BE2C (cell line): ENCODE results near the gene UGT1A10.

Experiments used
- DNase-seq: peaks from one replicate; pipeline ENCODE4 v3.0.0-alpha.2; 2020
- H3K27me3 ChIP-seq: fragments of 250-450 bp; sonication (Bioruptor Pico); 2 replicates; pipeline ENCODE4 v1.5.1; 2020; ENCODE audit warnings: mild to moderate bottlenecking
- H3K36me3 ChIP-seq: fragments of 250-450 bp; sonication (Bioruptor Pico); 2 replicates; pipeline ENCODE4 v1.5.1; 2020; ENCODE audit warnings: mild to moderate bottlenecking
- H3K4me1 ChIP-seq: fragments of 250-450 bp; sonication (Bioruptor Pico); 2 replicates; pipeline ENCODE4 v1.5.1; 2020
- H3K4me3 ChIP-seq: 2 replicates; pipeline ENCODE4 v1.5.1; 2011; ENCODE audit warnings: low read depth, low read length
- H3K9me3 ChIP-seq: fragments of 250-450 bp; sonication (Bioruptor Pico); 2 replicates; pipeline ENCODE4 v1.5.1; 2020
- CTCF ChIP-seq: IDR thresholded peaks from 2 replicates; pipeline ENCODE4 v1.5.1; 2012; ENCODE audit warnings: mild to moderate bottlenecking, low read depth, low read length

UGT1A10 gene

GRCh38 chr2:233780771-233781170 is 144.5 kb downstream of the UGT1A10 start:
- Histone ChIP-seq H3K9me3 (no peaks in the 10 kb centered on the region), H3K27me3 (no peaks in the 10 kb centered on the region; the same call in 1 of the 2 replicates), H3K4me3 (no peak overlapping the region), H3K36me3 (no peaks in the 10 kb centered on the region), H3K4me1 (no peaks in the 10 kb centered on the region)
- TF ChIP-seq CTCF, result no peak
- no peak for DNase-seq

- DNase-seq, result no peak
- TF ChIP-seq CTCF, result no peak
- no peaks in the 10 kb centered on the region for H3K36me3 ChIP-seq
- H3K27me3 ChIP-seq, result no peaks in the 10 kb centered on the region
- no peak overlapping the region for H3K4me3 ChIP-seq
- no peaks in the 10 kb centered on the region for H3K4me1 ChIP-seq
- H3K9me3 ChIP-seq, result no peaks in the 10 kb centered on the region
These were observed 153.3 kb downstream of the UGT1A10 start for GRCh38 chr2:233789554-233789953.

GRCh38 chr2:233791151-233791882 is 155.1 kb downstream of the UGT1A10 start:
- TF ChIP-seq CTCF, result no peak
- DNase-seq, result no peak

GRCh38 chr2:233791883-233792329 is 155.7 kb downstream of the UGT1A10 start:
- DNase-seq, result no peak
- no peaks in the 10 kb centered on the region for H3K4me1 ChIP-seq
- no peak for TF ChIP-seq CTCF

More at GRCh38 chr2:233791151-233791882, 155.1 kb downstream of the UGT1A10 start:
- no peaks in the 10 kb centered on the region for H3K36me3 ChIP-seq
- no peaks in the 10 kb centered on the region for H3K9me3 ChIP-seq
- no peaks in the 10 kb centered on the region for H3K4me1 ChIP-seq
- H3K4me3 ChIP-seq, result no peak overlapping the region
- H3K27me3 ChIP-seq, result no peaks in the 10 kb centered on the region

GRCh38 chr2:233792720-233793119 is 156.5 kb downstream of the UGT1A10 start:
- no peak for DNase-seq
- no peaks in the 10 kb centered on the region for H3K4me1 ChIP-seq
- H3K9me3 ChIP-seq, result no peaks in the 10 kb centered on the region
- no peaks in the 10 kb centered on the region for H3K36me3 ChIP-seq
- H3K4me3 ChIP-seq, result no peak overlapping the region
- TF ChIP-seq CTCF, result no peak
- no peaks in the 10 kb centered on the region for H3K27me3 ChIP-seq

More at GRCh38 chr2:233791883-233792329, 155.7 kb downstream of the UGT1A10 start:
- no peaks in the 10 kb centered on the region for H3K27me3 ChIP-seq
- H3K36me3 ChIP-seq, result no peaks in the 10 kb centered on the region
- no peaks in the 10 kb centered on the region for H3K9me3 ChIP-seq
- no peak overlapping the region for H3K4me3 ChIP-seq

GRCh38 chr2:233793465-233794127 is 157.3 kb downstream of the UGT1A10 start:
- no peaks in the 10 kb centered on the region for H3K36me3 ChIP-seq
- H3K4me1 ChIP-seq, result no peaks in the 10 kb centered on the region
- H3K27me3 ChIP-seq, result no peaks in the 10 kb centered on the region
- no peak for TF ChIP-seq CTCF
- no peak for DNase-seq
- H3K9me3 ChIP-seq, result no peaks in the 10 kb centered on the region
- H3K4me3 ChIP-seq, result no peak overlapping the region
